GM19324 (cell line): ENCODE measurements around the gene FOXP1.

Experiments
- ATAC-seq: cut with Tn5 transposase; IDR thresholded peaks from one replicate; pipeline ENCODE4 v1.9.1; 2021; ENCODE audit warnings: mild to moderate bottlenecking, moderate library complexity; ENCODE audit not compliant: unreplicated experiment, low FRiP score

The FOXP1 gene

GRCh38 chr3:71490692-71491091 lies 92.8 kb downstream of the FOXP1 start:
- no peak for ATAC-seq

- ATAC-seq, result no peak
Measured at GRCh38 chr3:71489315-71489761, 94.2 kb downstream of the FOXP1 start.

- ATAC-seq, result no peak
Measured at GRCh38 chr3:71488882-71489281, 94.6 kb downstream of the FOXP1 start.

GRCh38 chr3:71488391-71488809 lies 95.1 kb downstream of the FOXP1 start:
- no peak for ATAC-seq

- ATAC-seq, result no peak
Measured at GRCh38 chr3:71487418-71487817, 96.1 kb downstream of the FOXP1 start.

GRCh38 chr3:71486831-71487230 lies 96.7 kb downstream of the FOXP1 start:
- no peak for ATAC-seq

GRCh38 chr3:71485896-71486295 lies 97.6 kb downstream of the FOXP1 start:
- no peak for ATAC-seq

GRCh38 chr3:71484452-71484851 lies 99.1 kb downstream of the FOXP1 start:
- ATAC-seq, result no peak

GRCh38 chr3:71484047-71484446 lies 99.5 kb downstream of the FOXP1 start:
- ATAC-seq, result no peak

- ATAC-seq, result no peak
Measured at GRCh38 chr3:71482771-71483170, 100.8 kb downstream of the FOXP1 start.

GRCh38 chr3:71478568-71478967 lies 105.0 kb downstream of the FOXP1 start:
- ATAC-seq, result no peak

GRCh38 chr3:71476950-71477349 lies 106.6 kb downstream of the FOXP1 start:
- no peak for ATAC-seq

GRCh38 chr3:71469138-71469435 lies 114.4 kb downstream of the FOXP1 start:
- no peak for ATAC-seq

GRCh38 chr3:71468311-71469137 lies 115.0 kb downstream of the FOXP1 start:
- no peak for ATAC-seq

- no peak for ATAC-seq
Measured at GRCh38 chr3:71466483-71466882, 117.0 kb downstream of the FOXP1 start.

- no peak for ATAC-seq
Measured at GRCh38 chr3:71465371-71466036, 118.0 kb downstream of the FOXP1 start.

GRCh38 chr3:71464613-71465012 lies 118.9 kb downstream of the FOXP1 start:
- no peak for ATAC-seq

- no peak for ATAC-seq
Measured at GRCh38 chr3:71463617-71464016, 119.9 kb downstream of the FOXP1 start.

GRCh38 chr3:71462586-71462985 lies 120.9 kb downstream of the FOXP1 start:
- no peak for ATAC-seq

- no peak for ATAC-seq
Measured at GRCh38 chr3:71461749-71462483, 121.6 kb downstream of the FOXP1 start.

GRCh38 chr3:71461114-71461513 lies 122.4 kb downstream of the FOXP1 start:
- ATAC-seq, result no peak
